ENCODE data around the gene SELENBP1. TPM values are rescaled to one million over a fixed set of nuclear protein-coding genes. Genes with fewer than 3 reads are reported as not detected.

SELENBP1 gene
- polyA plus RNA-seq, 1 of the 3 experiments (the other 2 are of a cell fraction) = 0.16 TPM

- no peak for DNase-seq
- 0 out of 2 replicates have a peak, but pooled peaks cover 3% of the 10 kb centered on the region for H4K20me1 ChIP-seq (ENCODE audit: insufficient read depth)
Observed at GRCh38 chr1:151318975-151319374, 53.5 kb downstream of the SELENBP1 start.

GRCh38 chr1:151315565-151316235 is 56.8 kb downstream of the SELENBP1 start:
- H3K27ac ChIP-seq (ENCODE audit: low read depth in 2 of 2, low read length in 1 of 2) = no peak overlapping the region
- H3K79me2 ChIP-seq (ENCODE audit: insufficient read depth) = peaks cover 46% of the 10 kb centered on the region
- peaks cover 40% of the 10 kb centered on the region for H3F3A ChIP-seq (replicated peaks; ENCODE audit: insufficient read depth)
- peaks cover 10% of the 10 kb centered on the region for H4K20me1 ChIP-seq (ENCODE audit: insufficient read depth)
- ChIA-PET POLR2A (no interaction called here), CTCF (interaction anchor here (1.2 to 1.6 kb wide), 3 partner anchors 15 to 83 kb away, joined by 3 to 8 read pairs (median 6); partner anchors contain the start of gene PSMB4)
- H2AFZ ChIP-seq (ENCODE audit: low read depth) = no peak overlapping the region
- no peaks in the 10 kb centered on the region for H3K9me2 ChIP-seq
- no peak for DNase-seq
- H3K4me3 ChIP-seq (ENCODE audit: low read depth in 2 of 2, low read length in 1 of 2) = no peak overlapping the region
- H3K9ac ChIP-seq = no peak overlapping the region
- peaks cover 30 to 44% of the 10 kb centered on the region in 2 experiments for H3K36me3 ChIP-seq (replicated peaks in 1 of 2; ENCODE audit: control insufficient read depth in 1 of 2, insufficient read depth in 2 of 2, low read length in 1 of 2)
- H3K4me1 ChIP-seq (ENCODE audit: control insufficient read depth in 1 of 2, insufficient read depth in 2 of 2, low read depth in 1 of 2, low read length in 1 of 2) = peaks cover 9 to 33% of the 10 kb centered on the region in 2 experiments
- H3K9me3 ChIP-seq = no peaks in the 10 kb centered on the region
- H3K27me3 ChIP-seq (ENCODE audit: insufficient read depth) = no peaks in the 10 kb centered on the region
- 87% methylated on average over 13 of the region's 17 CpGs for WGBS (ENCODE audit: low lambda C conversion rate)
- TF ChIP-seq TCF12 (IDR thresholded peaks at IDR 0.05) = no peak
- TF ChIP-seq GATA2 (CRISPR knock-in tag; IDR thresholded peaks at IDR 0.05) = no peak
- no peak for TF ChIP-seq USF1 (IDR thresholded peaks at IDR 0.05; ENCODE audit: borderline replicate concordance, low read depth)
- no peak for TF ChIP-seq RXRA (IDR thresholded peaks at IDR 0.05; ENCODE audit: borderline replicate concordance, low read depth)
- no peak for TF ChIP-seq RAD21 (IDR thresholded peaks at IDR 0.05; ENCODE audit: low read length)
- TF ChIP-seq FOXM1 (IDR thresholded peaks at IDR 0.05; ENCODE audit: low read depth) = no peak
- TF ChIP-seq, protein P1, sequence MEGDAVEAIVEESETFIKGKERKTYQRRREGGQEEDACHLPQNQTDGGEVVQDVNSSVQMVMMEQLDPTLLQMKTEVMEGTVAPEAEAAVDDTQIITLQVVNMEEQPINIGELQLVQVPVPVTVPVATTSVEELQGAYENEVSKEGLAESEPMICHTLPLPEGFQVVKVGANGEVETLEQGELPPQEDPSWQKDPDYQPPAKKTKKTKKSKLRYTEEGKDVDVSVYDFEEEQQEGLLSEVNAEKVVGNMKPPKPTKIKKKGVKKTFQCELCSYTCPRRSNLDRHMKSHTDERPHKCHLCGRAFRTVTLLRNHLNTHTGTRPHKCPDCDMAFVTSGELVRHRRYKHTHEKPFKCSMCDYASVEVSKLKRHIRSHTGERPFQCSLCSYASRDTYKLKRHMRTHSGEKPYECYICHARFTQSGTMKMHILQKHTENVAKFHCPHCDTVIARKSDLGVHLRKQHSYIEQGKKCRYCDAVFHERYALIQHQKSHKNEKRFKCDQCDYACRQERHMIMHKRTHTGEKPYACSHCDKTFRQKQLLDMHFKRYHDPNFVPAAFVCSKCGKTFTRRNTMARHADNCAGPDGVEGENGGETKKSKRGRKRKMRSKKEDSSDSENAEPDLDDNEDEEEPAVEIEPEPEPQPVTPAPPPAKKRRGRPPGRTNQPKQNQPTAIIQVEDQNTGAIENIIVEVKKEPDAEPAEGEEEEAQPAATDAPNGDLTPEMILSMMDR (IDR thresholded peaks at IDR 0.05) = no peak
- TF ChIP-seq CHD2 (IDR thresholded peaks at IDR 0.05; ENCODE audit: low read length, partially characterized antibody) = no peak
- no peak for TF ChIP-seq FOXJ3 (CRISPR knock-in tag; IDR thresholded peaks at IDR 0.05)
- TF ChIP-seq, protein P2, sequence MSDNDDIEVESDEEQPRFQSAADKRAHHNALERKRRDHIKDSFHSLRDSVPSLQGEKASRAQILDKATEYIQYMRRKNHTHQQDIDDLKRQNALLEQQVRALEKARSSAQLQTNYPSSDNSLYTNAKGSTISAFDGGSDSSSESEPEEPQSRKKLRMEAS (IDR thresholded peaks at IDR 0.05; ENCODE audit: low read depth) = no peak
- TF ChIP-seq RCOR1 (IDR thresholded peaks at IDR 0.05; ENCODE audit: low read length) = no peak
- H3K4me2 ChIP-seq = no peak overlapping the region

More at GRCh38 chr1:151318975-151319374, 53.5 kb downstream of the SELENBP1 start:
- Histone ChIP-seq H3K9me2 (no peaks in the 10 kb centered on the region), H3K27me3 (ENCODE audit: insufficient read depth) (no peaks in the 10 kb centered on the region), H3K36me3 (replicated peaks in 1 of 2; ENCODE audit: control insufficient read depth in 1 of 2, insufficient read depth in 2 of 2, low read length in 1 of 2) (peaks cover 45 to 48% of the 10 kb centered on the region in 2 experiments), H3K27ac (ENCODE audit: low read depth in 2 of 2, low read length in 1 of 2) (no peak overlapping the region), H3K4me3 (ENCODE audit: low read depth in 2 of 2, low read length in 1 of 2) (no peak overlapping the region), H3K4me2 (no peak overlapping the region), H3K9me3 (no peaks in the 10 kb centered on the region), H3K9ac (no peak overlapping the region), H3K79me2 (ENCODE audit: insufficient read depth) (peaks cover 56% of the 10 kb centered on the region), H3K4me1 (ENCODE audit: control insufficient read depth in 1 of 2, insufficient read depth in 2 of 2, low read depth in 1 of 2, low read length in 1 of 2) (peaks cover 4 to 6% of the 10 kb centered on the region in 2 experiments; a peak in 3 of 4 replicates), H2AFZ (ENCODE audit: low read depth) (no peak overlapping the region), H3F3A (replicated peaks; ENCODE audit: insufficient read depth) (peaks cover 27% of the 10 kb centered on the region)
- ChIA-PET CTCF (interaction anchor here (2.0 to 16.4 kb wide), 2 partner anchors 18 to 23 kb away, joined by 6 to 142 read pairs; no protein-coding TSS in a partner anchor), POLR2A (no interaction called here)
- TF ChIP-seq, protein P1 (IDR thresholded peaks at IDR 0.05) = no peak
- TF ChIP-seq ZBTB33 (IDR thresholded peaks at IDR 0.05; ENCODE audit: borderline replicate concordance, low read depth) (no peak), EZH2phosphoT487 (IDR thresholded peaks at IDR 0.05; ENCODE audit: borderline replicate concordance, low read depth) (no peak), NRF1 (IDR thresholded peaks at IDR 0.05; ENCODE audit: low read depth, low read length) (no peak), POLR2AphosphoS5 (IDR thresholded peaks at IDR 0.05; ENCODE audit: low read depth, low read length) (no peak)
- WGBS (ENCODE audit: low lambda C conversion rate) = 74% methylated on average over 3 of the region's 3 CpGs
